ENCODE measurements around the gene NT5C2.

DNA sequence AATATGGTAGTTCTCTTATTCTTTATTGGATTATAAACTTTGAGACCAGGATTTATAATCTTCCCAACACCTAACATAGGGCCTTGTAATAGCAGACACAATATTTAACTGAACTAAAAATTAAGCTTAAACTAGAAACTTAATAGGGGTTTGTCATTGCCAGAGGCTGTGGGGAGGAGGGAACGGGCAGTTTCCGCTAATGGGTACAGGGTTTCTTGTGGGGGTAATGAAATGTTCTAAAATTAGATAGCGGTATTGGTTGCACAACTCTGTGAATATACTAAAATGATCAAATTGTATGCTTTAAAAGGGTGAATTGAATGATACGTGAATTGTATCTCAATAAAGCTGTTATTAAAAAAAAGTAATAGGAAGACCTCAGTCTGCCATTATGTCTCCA is 45.4 kb downstream of the NT5C2 start:
- TF ChIP-seq, protein P1, sequence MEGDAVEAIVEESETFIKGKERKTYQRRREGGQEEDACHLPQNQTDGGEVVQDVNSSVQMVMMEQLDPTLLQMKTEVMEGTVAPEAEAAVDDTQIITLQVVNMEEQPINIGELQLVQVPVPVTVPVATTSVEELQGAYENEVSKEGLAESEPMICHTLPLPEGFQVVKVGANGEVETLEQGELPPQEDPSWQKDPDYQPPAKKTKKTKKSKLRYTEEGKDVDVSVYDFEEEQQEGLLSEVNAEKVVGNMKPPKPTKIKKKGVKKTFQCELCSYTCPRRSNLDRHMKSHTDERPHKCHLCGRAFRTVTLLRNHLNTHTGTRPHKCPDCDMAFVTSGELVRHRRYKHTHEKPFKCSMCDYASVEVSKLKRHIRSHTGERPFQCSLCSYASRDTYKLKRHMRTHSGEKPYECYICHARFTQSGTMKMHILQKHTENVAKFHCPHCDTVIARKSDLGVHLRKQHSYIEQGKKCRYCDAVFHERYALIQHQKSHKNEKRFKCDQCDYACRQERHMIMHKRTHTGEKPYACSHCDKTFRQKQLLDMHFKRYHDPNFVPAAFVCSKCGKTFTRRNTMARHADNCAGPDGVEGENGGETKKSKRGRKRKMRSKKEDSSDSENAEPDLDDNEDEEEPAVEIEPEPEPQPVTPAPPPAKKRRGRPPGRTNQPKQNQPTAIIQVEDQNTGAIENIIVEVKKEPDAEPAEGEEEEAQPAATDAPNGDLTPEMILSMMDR (IDR thresholded peaks at IDR 0.05): no peak
- no peak for TF ChIP-seq EP300 (IDR thresholded peaks at IDR 0.05)
- no peak for TF ChIP-seq POLR2A (IDR thresholded peaks at IDR 0.05)
